ENCODE results near the gene RAB11FIP5.

RAB11FIP5 gene

GRCh38 chr2:73080321-73081131, 32.2 kb downstream of the RAB11FIP5 start:
- TF ChIP-seq CTCF (IDR thresholded peaks at IDR 0.05; ENCODE audit: low read depth, low read length), result no peak
- in situ Hi-C loops (cut with HindIII; ENCODE audit: low sequenced_read_pairs), result no loop called here
- no peak overlapping the region for H3K4me3 ChIP-seq (ENCODE audit: low read depth, low read length)
- no peak for DNase-seq (ENCODE audit: low read depth, low spot score)

GRCh38 chr2:73079636-73080035, 33.1 kb downstream of the RAB11FIP5 start:
- no peak overlapping the region for H3K4me3 ChIP-seq (ENCODE audit: low read depth, low read length)
- in situ Hi-C loops (cut with HindIII; ENCODE audit: low sequenced_read_pairs), result no loop called here
- no peak for TF ChIP-seq CTCF (IDR thresholded peaks at IDR 0.05; ENCODE audit: low read depth, low read length)

DNA sequence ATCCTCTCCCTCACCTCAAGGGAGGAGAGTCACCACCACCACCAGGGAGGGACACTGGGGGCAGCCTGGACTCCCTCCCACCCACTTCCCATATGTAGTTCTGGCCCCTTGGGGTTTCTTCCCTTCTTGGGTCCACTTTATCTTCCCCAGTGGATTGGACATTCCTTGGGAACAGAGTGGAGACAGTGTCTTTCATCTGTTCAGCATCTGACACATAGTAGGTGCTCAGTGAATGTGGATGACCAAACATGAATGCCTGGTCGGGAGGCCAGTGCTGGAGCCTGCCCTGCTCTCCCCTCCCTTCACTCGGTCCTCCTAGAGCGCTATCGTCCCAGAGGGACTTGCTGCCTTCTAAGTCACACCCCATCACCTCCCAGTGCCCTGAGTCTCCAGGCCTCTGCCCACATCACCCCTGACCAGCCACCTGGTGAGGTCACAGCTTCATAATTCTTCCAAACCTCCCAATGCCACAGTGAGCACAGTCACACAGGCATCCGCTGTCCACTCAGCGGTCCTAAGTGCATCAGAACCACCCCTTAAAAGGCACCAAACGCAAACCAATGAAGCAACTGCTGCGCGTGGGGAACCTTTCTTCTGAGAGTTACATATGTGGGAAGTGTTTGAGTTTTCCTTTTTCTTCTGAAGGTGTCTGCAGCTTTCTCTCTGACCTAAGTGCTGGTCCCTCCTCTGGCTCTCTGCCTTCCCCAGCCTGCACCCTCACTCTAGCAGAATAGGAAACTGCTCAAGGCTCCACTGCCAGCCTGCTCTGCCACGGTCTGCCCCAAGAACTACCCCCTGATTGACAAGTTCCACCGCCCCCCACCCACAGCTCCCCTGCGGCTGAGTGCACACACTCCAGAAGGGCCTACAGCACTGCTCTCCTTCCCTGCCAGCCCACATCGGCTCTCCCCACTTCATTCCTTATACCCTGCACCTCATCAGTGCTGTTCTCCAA, 34.0 kb downstream of the RAB11FIP5 start:
- DNase-seq (ENCODE audit: low read depth, low spot score), result no peak
- in situ Hi-C loops (cut with HindIII; ENCODE audit: low sequenced_read_pairs), result no loop called here
- TF ChIP-seq CTCF (IDR thresholded peaks at IDR 0.05; ENCODE audit: low read depth, low read length), result no peak
- H3K4me3 ChIP-seq (ENCODE audit: low read depth, low read length), result no peak overlapping the region

More at GRCh38 chr2:73079636-73080035, 33.1 kb downstream of the RAB11FIP5 start:
- no peak for DNase-seq (ENCODE audit: low read depth, low spot score)

DNA sequence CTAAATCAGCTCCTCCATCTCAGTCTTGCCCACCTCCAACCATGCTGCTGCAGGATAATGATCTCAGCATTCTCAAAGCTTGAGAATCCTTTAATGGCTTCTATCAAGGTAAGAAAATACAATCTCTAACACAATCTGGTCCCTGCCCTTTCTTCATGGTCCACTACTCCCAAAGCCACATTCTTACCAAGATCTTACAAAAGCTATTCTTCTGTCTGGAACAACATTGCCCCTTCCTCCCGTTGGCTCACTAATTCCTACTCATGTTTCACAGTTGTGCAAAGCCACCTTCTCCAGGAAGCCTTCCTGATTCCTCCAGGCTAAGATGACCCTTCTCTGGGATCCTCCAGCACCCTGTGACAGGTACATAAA, 35.3 kb downstream of the RAB11FIP5 start:
- no peak for TF ChIP-seq CTCF (IDR thresholded peaks at IDR 0.05; ENCODE audit: low read depth, low read length)
- DNase-seq (ENCODE audit: low read depth, low spot score), result no peak
- H3K4me3 ChIP-seq (ENCODE audit: low read depth, low read length), result no peak overlapping the region
- in situ Hi-C loops (cut with HindIII; ENCODE audit: low sequenced_read_pairs), result no loop called here

DNA sequence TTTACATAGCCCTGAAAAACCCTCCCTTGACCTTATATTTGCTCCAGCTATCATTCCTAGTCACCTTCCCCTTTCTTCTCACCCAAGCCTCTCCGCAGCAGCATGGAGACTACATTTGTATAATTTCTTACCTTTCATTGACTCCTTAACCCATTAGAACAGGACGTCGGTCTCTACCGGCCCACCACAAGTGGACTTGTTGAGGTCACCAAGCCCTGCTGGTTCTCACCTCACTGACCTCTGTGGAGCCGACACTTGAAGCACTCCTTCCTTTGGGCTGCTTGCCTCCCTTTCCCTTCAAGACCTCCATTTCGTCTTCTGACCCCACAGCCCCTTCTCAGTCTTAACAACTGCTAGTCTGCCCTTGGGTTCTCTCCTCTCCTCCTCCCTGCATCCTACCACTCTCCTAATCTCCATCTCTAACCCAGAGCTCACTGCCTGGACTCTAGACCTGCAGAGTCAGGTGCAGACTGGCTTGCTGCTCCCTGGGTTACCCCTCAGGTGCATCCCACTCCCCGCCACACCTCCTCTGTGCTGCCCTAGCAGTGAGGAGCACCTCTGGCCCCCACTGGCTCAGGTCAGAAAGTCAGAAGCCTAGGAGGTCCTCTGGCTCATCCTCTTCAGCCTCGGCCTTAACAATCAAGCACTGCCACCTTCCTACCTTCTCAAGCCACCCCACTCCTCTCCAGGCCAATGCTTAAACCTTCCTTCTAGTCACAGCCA, 35.9 kb downstream of the RAB11FIP5 start:
- DNase-seq (ENCODE audit: low read depth, low spot score), result no peak
- no peak for TF ChIP-seq CTCF (IDR thresholded peaks at IDR 0.05; ENCODE audit: low read depth, low read length)
- in situ Hi-C loops (cut with HindIII; ENCODE audit: low sequenced_read_pairs), result no loop called here

More for the DNA sequence above, 35.9 kb downstream of the RAB11FIP5 start:
- H3K4me3 ChIP-seq (ENCODE audit: low read depth, low read length), result no peak overlapping the region
